Heart left ventricle (tissue), 16 donors: Measurements from ENCODE around the gene CRYBG3. TPM values are rescaled to one million over a fixed set of nuclear protein-coding genes. Genes with fewer than 3 reads are reported as not detected.
A peak's percentile ranks its signal among the peaks of the same experiment; 100 is the strongest.

Experiments
- ATAC-seq, 4 donors: fragments of 200-7000 bp; cut with Tn5 transposase; one replicate each; pipeline ENCODE4 v1.9.1; 2020 to 2022; ENCODE audit warnings: moderate library complexity in 4 of 4, mild to moderate bottlenecking in 3 of 4, moderate number of reproducible peaks in 1 of 4
- DNase-seq, 5 donors: peaks; one replicate each; pipeline ENCODE4 v3.0.0-alpha.2; 2020
- H3K27ac ChIP-seq, 12 donors: fragments of 200-600 bp; sonication (generic) in 4 of 12; one replicate each; pipeline versions ENCODE4 v1.5.0 to v1.8.0; 2016 to 2022; ENCODE audit warnings: mild to moderate bottlenecking in 2 of 12
- H3K27me3 ChIP-seq, 9 donors: fragments of 200-600 bp; sonication (generic) in 2 of 9; one replicate each; pipeline versions ENCODE4 v1.5.1 to v1.8.0; 2016 to 2022; ENCODE audit warnings: mild to moderate bottlenecking in 3 of 9
- H3K36me3 ChIP-seq, 9 donors: fragments of 200-600 bp; sonication (generic) in 2 of 9; one replicate each; pipeline versions ENCODE4 v1.5.0 to v1.8.0; 2018 to 2022; ENCODE audit warnings: mild to moderate bottlenecking in 2 of 9
- H3K4me1 ChIP-seq, 12 donors: fragments of 200-600 bp; sonication (generic) in 4 of 12; one replicate each; pipeline versions ENCODE4 v1.5.0 to v1.8.0; 2016 to 2022; ENCODE audit warnings: mild to moderate bottlenecking in 3 of 12
- H3K4me3 ChIP-seq, 12 donors: fragments of 200-600 bp; sonication (generic) in 4 of 12; one replicate each; pipeline versions ENCODE4 v1.5.0 to v1.8.0; 2017 to 2022; ENCODE audit warnings: mild to moderate bottlenecking in 9 of 12, moderate library complexity in 4 of 12
- H3K9me3 ChIP-seq, 12 donors: fragments of 200-600 bp; sonication (generic) in 4 of 12; one replicate each; pipeline versions ENCODE4 v1.5.0 to v1.8.0; 2016 to 2022; ENCODE audit warnings: mild to moderate bottlenecking in 1 of 12
- CTCF ChIP-seq, 12 donors: fragments of 200-600 bp; sonication (generic) in 4 of 12; IDR thresholded peaks; one replicate each; pipeline versions ENCODE4 v1.5.0 to v1.8.0; 2018 to 2022; ENCODE audit warnings: antibody characterized with exemption in 12 of 12, mild to moderate bottlenecking in 5 of 12
- POLR2A ChIP-seq, 2 donors: fragments of 450-650 bp; IDR thresholded peaks; one replicate each; pipeline ENCODE4 v1.6.1; 2017; ENCODE audit warnings: antibody characterized with exemption in 2 of 2, mild to moderate bottlenecking in 2 of 2, moderate library complexity in 2 of 2
- WGBS, 4 donors: extraction: QIAGEN DNeasy Blood & Tissue Kit in 2 of 4; methylation state at CpG; one replicate each; pipeline versions ENCODE4 v1.1.5 to v1.1.7; 2013 to 2018; 5-methylcytosine and 5-hydroxymethylcytosine counted together
- intact Hi-C, 10 donors: fragments of 100-400 bp; cut with DNase I; formaldehyde crosslinking; loops; one replicate each; pipeline versions ENCODE4 v1.11.1 to v1.14.2; 2022
- polyA plus RNA-seq, 2 donors: library from polyadenylated mRNA; stranded (reverse); fragments of 200-250 nt; gene quantifications; one replicate each; pipeline ENCODE4 v1.2.3, GENCODE V29; 2013
- total RNA-seq, 9 donors: library from RNA; depleted of rRNA in 2 of 9; stranded (reverse); fragments of >200 nt in 2 of 9; fragmentation: NEBNext Ultra II Directional in 3 of 9; extraction: Animal tissue kit (Norgen Biotek cat#: 25700) in 3 of 9; gene quantifications; one replicate each; pipeline versions ENCODE4 v1.1.0 to v1.2.4, GENCODE V29; 2016 to 2023
- donor health status: ischemic (EF 13 %, LVEDD 7.1; RV severe dilation, severe dysfunction).
- donor health status: healthy with polysubstance abuse.
- donor health status: DM: no; HTN: yes; CAD: no.
- donor health status: DM: no; HTN: no; CAD: no.
- donor health status: ischemic (EF 25% LVEDD 6.9; RV normal size, moderate dysfunction).
- donor health status: ischemic (EF 25% LVEDD 5.7; RV mildly dilated, moderate dysfunction).
- donor health status: healthy.
- donor health status: DM: yes; HTN: yes; CAD: no.
- donor health status: ischemic (EF 35%, LVEDD 5.7; RV mildly dilated, moderate dysfunction).
- donor health status: nonischemic (EF 11% LVEDD 7.7; RV severe dilation, severe dysfunction).
- donor health status: DM: yes; HTN: yes; CAD: no.
- donor health status: PGD.
- donor health status: ischemic (EF 29% LVEDD 5.4; RV normal size, mild dysfunction).
- donor health status: nonischemic (EF 23%, LVEDD 6.1; RV moderate dilation, normal function).

Gene CRYBG3
- total and polyA plus RNA-seq, 11 donors, result 5.5 to 34.1 (median 20.9) TPM

GRCh38 chr3:97911459-97911858 lies 89.6 kb downstream of the CRYBG3 start:
- TF ChIP-seq CTCF (IDR thresholded peaks at IDR 0.05), result no peak
- no peak for TF ChIP-seq POLR2A (IDR thresholded peaks at IDR 0.05)
- H3K36me3 ChIP-seq, result peaks cover 0 to 55% (median 43%) of the 10 kb centered on the region in 9 donors
- intact Hi-C loops, result loop anchor here in 1 of 10 donors (10.0 kb wide), 1 partner anchor 87 kb away; the partner anchor contains the start of gene CRYBG3
- WGBS, 4 donors, result 75 to 90% (median 81%) methylated on average over 3 of the region's 3 CpGs
- no peak overlapping the region for H3K4me3 ChIP-seq
- DNase-seq (no peak), ATAC-seq (no peak)
- peaks cover 0 to 10% (median 1%) of the 10 kb centered on the region in 12 donors for H3K4me1 ChIP-seq
- H3K27me3 ChIP-seq, result no peaks in the 10 kb centered on the region
- peak overlapping the region in 2 of 12 donors; percentile 8 to 25 for H3K27ac ChIP-seq
- H3K9me3 ChIP-seq, result peaks cover 0 to 6% (median 0%) of the 10 kb centered on the region in 12 donors

- H3K27ac ChIP-seq, result no peak overlapping the region
- H3K9me3 ChIP-seq, result no peaks in the 10 kb centered on the region
- 90 to 92% (median 90%) methylated on average over 2 of the region's 2 CpGs for WGBS, 4 donors
Measured at GRCh38 chr3:97914388-97914787, 92.6 kb downstream of the CRYBG3 start.

GRCh38 chr3:97916576-97916975 lies 94.8 kb downstream of the CRYBG3 start:
- Histone ChIP-seq H3K36me3 (peaks cover 0 to 85% (median 76%) of the 10 kb centered on the region in 9 donors), H3K27ac (peak overlapping the region in 1 of 12 donors; percentile 9), H3K27me3 (no peaks in the 10 kb centered on the region), H3K4me1 (peaks cover 0 to 23% (median 14%) of the 10 kb centered on the region in 12 donors), H3K4me3 (no peak overlapping the region), H3K9me3 (no peaks in the 10 kb centered on the region)
- TF ChIP-seq CTCF (IDR thresholded peaks at IDR 0.05), result no peak
- TF ChIP-seq POLR2A (IDR thresholded peaks at IDR 0.05), result no peak
- DNase-seq (no peak), ATAC-seq (peak; percentile 32 to 90 (median 74))
- intact Hi-C loops, result loop anchor here in 1 of 10 donors (10.0 kb wide), 1 partner anchor 92 kb away; the partner anchor contains the start of gene CRYBG3

More at GRCh38 chr3:97914388-97914787, 92.6 kb downstream of the CRYBG3 start:
- peaks cover 0 to 28% (median 16%) of the 10 kb centered on the region in 12 donors for H3K4me1 ChIP-seq
- DNase-seq (no peak), ATAC-seq (no peak)
- intact Hi-C loops, result loop anchor here in 1 of 10 donors (10.0 kb wide), 1 partner anchor 90 kb away; the partner anchor contains the start of gene CRYBG3
- H3K36me3 ChIP-seq, result peaks cover 0 to 73% (median 61%) of the 10 kb centered on the region in 9 donors
- no peak overlapping the region for H3K4me3 ChIP-seq
- TF ChIP-seq POLR2A (IDR thresholded peaks at IDR 0.05), result no peak
- no peak for TF ChIP-seq CTCF (IDR thresholded peaks at IDR 0.05)
- H3K27me3 ChIP-seq, result no peaks in the 10 kb centered on the region

GRCh38 chr3:97917813-97918536 lies 96.2 kb downstream of the CRYBG3 start:
- Histone ChIP-seq H3K9me3 (no peaks in the 10 kb centered on the region), H3K27me3 (no peaks in the 10 kb centered on the region), H3K36me3 (peaks cover 0 to 76% (median 68%) of the 10 kb centered on the region in 9 donors), H3K4me3 (no peak overlapping the region), H3K27ac (peak overlapping the region in 2 of 12 donors; percentile 10 to 36), H3K4me1 (peaks cover 0 to 23% (median 14%) of the 10 kb centered on the region in 12 donors)
- 58 to 66% (median 61%) methylated on average over 3 of the region's 3 CpGs for WGBS, 4 donors
- intact Hi-C loops, result loop anchor here in 1 of 10 donors (10.0 kb wide), 1 partner anchor 93 kb away; the partner anchor contains the start of gene CRYBG3
- ATAC-seq (peak in 2 of 4 donors; percentile 31 to 41), DNase-seq (no peak)
- TF ChIP-seq CTCF (IDR thresholded peaks at IDR 0.05), result no peak
- no peak for TF ChIP-seq POLR2A (IDR thresholded peaks at IDR 0.05)
